ENCODE measurements around the gene PPP1R3E. TPM values are rescaled to one million over a fixed set of nuclear protein-coding genes. Genes with fewer than 3 reads are reported as not detected.

PPP1R3E gene
- total and polyA plus RNA-seq, 2 of the 13 experiments (the other 11 are each of a cell fraction or from before 2014, with no cell fraction given) = 16.5 to 26.5 TPM

GRCh38 chr14:23301288-23301968 is 1.2 kb downstream of the PPP1R3E start (continued):
- no peak for TF ChIP-seq TCF12 (IDR thresholded peaks at IDR 0.05)
- TF ChIP-seq TCF12 (CRISPR knock-in tag; IDR thresholded peaks at IDR 0.05) = 0 out of 2 replicates have a peak, but pooled peaks have one; percentile 17
- peak; percentile 89 for TF ChIP-seq HBP1 (CRISPR knock-in tag; IDR thresholded peaks at IDR 0.05; ENCODE audit: low read depth)
- peak; percentile 71 for TF ChIP-seq MIER3 (CRISPR knock-in tag; IDR thresholded peaks at IDR 0.05; ENCODE audit: borderline replicate concordance)
- TF ChIP-seq BCL3 (CRISPR knock-in tag; IDR thresholded peaks at IDR 0.05) = no peak; the same call in 1 of the 2 replicates
- no peak; the same call in 1 of the 2 replicates for TF ChIP-seq PBX2 (CRISPR knock-in tag; IDR thresholded peaks at IDR 0.05)
- peak; percentile 80 for TF ChIP-seq ZNF142 (CRISPR knock-in tag; IDR thresholded peaks at IDR 0.05)
- no peak; the same call in 1 of the 2 replicates for TF ChIP-seq ZNF891 (CRISPR knock-in tag; IDR thresholded peaks at IDR 0.05)
- TF ChIP-seq KIAA2018 (CRISPR knock-in tag; IDR thresholded peaks at IDR 0.05; ENCODE audit: borderline replicate concordance) = no peak
- TF ChIP-seq ARHGAP35 (CRISPR knock-in tag; IDR thresholded peaks at IDR 0.05; ENCODE audit: borderline replicate concordance) = peak; percentile 93
